ENCODE data around the gene SLC44A5. TPM values are rescaled to one million over a fixed set of nuclear protein-coding genes. Genes with fewer than 3 reads are reported as not detected.
A peak's percentile ranks its signal among the peaks of the same experiment; 100 is the strongest.
"Not testable (repeated sequence)": the region's sequence is repeated elsewhere in the genome, so short reads cannot be mapped to it uniquely, and the experiment has no call there.

SLC44A5 gene
- total RNA-seq (1 to 10 TPM; 1.0 to 1.1 TPM), polyA plus RNA-seq (1 to 10 TPM in 1 of 2 donors, under 1 TPM in 1; 0.75 to 1.6 TPM)
- long read RNA-seq, donor 1, partial matches to known transcripts: 0 of 2 reads
- long read RNA-seq, donor 1, other reads (novel, unspliced or antisense): 2 of 2 reads
- long read RNA-seq, donor 2, partial matches to known transcripts: 1 of 1 reads
- long read RNA-seq, donor 2, other reads (novel, unspliced or antisense): 0 of 1 reads

GRCh38 chr1:75611014-75611413, at the start of gene SLC44A5:
TSS of gene SLC44A5 (minus strand) at chr1:75611114. CDS start at chr1:75541447, 69,667 bp downstream.
- Histone ChIP-seq H3K27ac (ENCODE audit: low read depth in 1 of 2, low read length in 2 of 2) (no peak within 1 kb of the TSS), H3K36me3 (ENCODE audit: control insufficient read depth in 1 of 2, insufficient read depth in 2 of 2, low read length in 1 of 2) (no peaks in the 10 kb centered on the region), H3K4me1 (ENCODE audit: control insufficient read depth in 1 of 2, insufficient read depth in 2 of 2, low read length in 2 of 2) (no peaks in the 10 kb centered on the region), H3K4me3 (ENCODE audit: low read length in 2 of 2) (no peak within 1 kb of the TSS), H3K9me3 (ENCODE audit: control insufficient read depth, low read length) (no peaks in the 10 kb centered on the region), H3K27me3 (ENCODE audit: control insufficient read depth in 1 of 2, insufficient read depth in 2 of 2, low read length in 1 of 2) (no peaks in the 10 kb centered on the region)
- intact Hi-C loops (cut with DNase I): no loop called here
- no peak for DNase-seq
- 85 to 90% methylated on average over 1 of the region's 1 CpG for WGBS, 2 donors
- no peak for ATAC-seq (ENCODE audit: low FRiP score)

- H3K27me3 ChIP-seq (ENCODE audit: control insufficient read depth in 1 of 2, insufficient read depth in 2 of 2, low read length in 1 of 2): peaks cover 0 to 1% of the 10 kb centered on the region in 2 donors
- H3K4me1 ChIP-seq (ENCODE audit: control insufficient read depth in 1 of 2, insufficient read depth in 2 of 2, low read length in 2 of 2): no peaks in the 10 kb centered on the region
- 54 to 64% methylated on average over 1 of the region's 1 CpG for WGBS, 2 donors
- H3K36me3 ChIP-seq (ENCODE audit: control insufficient read depth in 1 of 2, insufficient read depth in 2 of 2, low read length in 1 of 2): no peaks in the 10 kb centered on the region
- H3K27ac ChIP-seq (ENCODE audit: low read depth in 1 of 2, low read length in 2 of 2): no peak overlapping the region
- intact Hi-C loops (cut with DNase I): no loop called here
- H3K9me3 ChIP-seq (ENCODE audit: control insufficient read depth, low read length): peaks cover 4% of the 10 kb centered on the region
- no peak overlapping the region for H3K4me3 ChIP-seq (ENCODE audit: low read length in 2 of 2)
- no peak for DNase-seq
- ATAC-seq (ENCODE audit: low FRiP score): no peak
Measured at GRCh38 chr1:75655931-75656330, 45.0 kb upstream of the SLC44A5 start.

- DNase-seq; H3K4me1 ChIP-seq (ENCODE audit: control insufficient read depth in 1 of 2, insufficient read depth in 2 of 2, low read length in 2 of 2); H3K27me3 ChIP-seq (ENCODE audit: control insufficient read depth in 1 of 2, insufficient read depth in 2 of 2, low read length in 1 of 2); H3K27ac ChIP-seq (ENCODE audit: low read depth in 1 of 2, low read length in 2 of 2); H3K4me3 ChIP-seq (ENCODE audit: low read length in 2 of 2); H3K36me3 ChIP-seq (ENCODE audit: control insufficient read depth in 1 of 2, insufficient read depth in 2 of 2, low read length in 1 of 2); ATAC-seq (ENCODE audit: low FRiP score); intact Hi-C loops (cut with DNase I); H3K9me3 ChIP-seq (ENCODE audit: control insufficient read depth, low read length): not testable (repeated sequence)
- 72 to 74% methylated on average over 2 of the region's 2 CpGs for WGBS, 2 donors
Measured at GRCh38 chr1:75647183-75647582, 36.3 kb upstream of the SLC44A5 start.

GRCh38 chr1:75645153-75645552, 34.2 kb upstream of the SLC44A5 start:
- H3K4me3 ChIP-seq (ENCODE audit: low read length in 2 of 2); DNase-seq; ATAC-seq (ENCODE audit: low FRiP score); intact Hi-C loops (cut with DNase I); H3K36me3 ChIP-seq (ENCODE audit: control insufficient read depth in 1 of 2, insufficient read depth in 2 of 2, low read length in 1 of 2); H3K27me3 ChIP-seq (ENCODE audit: control insufficient read depth in 1 of 2, insufficient read depth in 2 of 2, low read length in 1 of 2); H3K27ac ChIP-seq (ENCODE audit: low read depth in 1 of 2, low read length in 2 of 2); H3K4me1 ChIP-seq (ENCODE audit: control insufficient read depth in 1 of 2, insufficient read depth in 2 of 2, low read length in 2 of 2); H3K9me3 ChIP-seq (ENCODE audit: control insufficient read depth, low read length): not testable (repeated sequence)
- WGBS, 2 donors: 95 to 100% methylated on average over 1 to 3 of the region's 4 CpGs

- intact Hi-C loops (cut with DNase I): no loop called here
- no peaks in the 10 kb centered on the region for H3K27me3 ChIP-seq (ENCODE audit: control insufficient read depth in 1 of 2, insufficient read depth in 2 of 2, low read length in 1 of 2)
- WGBS, 2 donors: 4 to 31% methylated on average over 1 of the region's 1 CpG
- no peaks in the 10 kb centered on the region for H3K36me3 ChIP-seq (ENCODE audit: control insufficient read depth in 1 of 2, insufficient read depth in 2 of 2, low read length in 1 of 2)
- DNase-seq: no peak
- ATAC-seq (ENCODE audit: low FRiP score): no peak
- H3K4me1 ChIP-seq (ENCODE audit: control insufficient read depth in 1 of 2, insufficient read depth in 2 of 2, low read length in 2 of 2): no peaks in the 10 kb centered on the region
- H3K27ac ChIP-seq (ENCODE audit: low read depth in 1 of 2, low read length in 2 of 2): no peak overlapping the region
- peaks cover 1% of the 10 kb centered on the region for H3K9me3 ChIP-seq (ENCODE audit: control insufficient read depth, low read length)
- no peak overlapping the region for H3K4me3 ChIP-seq (ENCODE audit: low read length in 2 of 2)
Measured at GRCh38 chr1:75643460-75643859, 32.5 kb upstream of the SLC44A5 start.

- 82 to 84% methylated on average over 3 of the region's 3 CpGs for WGBS, 2 donors
- no peaks in the 10 kb centered on the region for H3K4me1 ChIP-seq (ENCODE audit: control insufficient read depth in 1 of 2, insufficient read depth in 2 of 2, low read length in 2 of 2)
- no peak overlapping the region for H3K4me3 ChIP-seq (ENCODE audit: low read length in 2 of 2)
- ATAC-seq (ENCODE audit: low FRiP score) (no peak), DNase-seq (no peak)
- no peaks in the 10 kb centered on the region for H3K36me3 ChIP-seq (ENCODE audit: control insufficient read depth in 1 of 2, insufficient read depth in 2 of 2, low read length in 1 of 2)
- no peaks in the 10 kb centered on the region for H3K9me3 ChIP-seq (ENCODE audit: control insufficient read depth, low read length)
- no peak overlapping the region for H3K27ac ChIP-seq (ENCODE audit: low read depth in 1 of 2, low read length in 2 of 2)
- no peaks in the 10 kb centered on the region for H3K27me3 ChIP-seq (ENCODE audit: control insufficient read depth in 1 of 2, insufficient read depth in 2 of 2, low read length in 1 of 2)
- intact Hi-C loops (cut with DNase I): no loop called here
Measured at GRCh38 chr1:75641325-75641724, 30.4 kb upstream of the SLC44A5 start.

GRCh38 chr1:75640137-75640536, 29.2 kb upstream of the SLC44A5 start:
- no peaks in the 10 kb centered on the region for H3K36me3 ChIP-seq (ENCODE audit: control insufficient read depth in 1 of 2, insufficient read depth in 2 of 2, low read length in 1 of 2)
- no peak overlapping the region for H3K4me3 ChIP-seq (ENCODE audit: low read length in 2 of 2)
- H3K4me1 ChIP-seq (ENCODE audit: control insufficient read depth in 1 of 2, insufficient read depth in 2 of 2, low read length in 2 of 2): no peaks in the 10 kb centered on the region
- no peak overlapping the region for H3K27ac ChIP-seq (ENCODE audit: low read depth in 1 of 2, low read length in 2 of 2)
- DNase-seq: no peak
- no peaks in the 10 kb centered on the region for H3K9me3 ChIP-seq (ENCODE audit: control insufficient read depth, low read length)
- no peaks in the 10 kb centered on the region for H3K27me3 ChIP-seq (ENCODE audit: control insufficient read depth in 1 of 2, insufficient read depth in 2 of 2, low read length in 1 of 2)
- ATAC-seq (ENCODE audit: low FRiP score): no peak
- intact Hi-C loops (cut with DNase I): no loop called here

- no peaks in the 10 kb centered on the region for H3K36me3 ChIP-seq (ENCODE audit: control insufficient read depth in 1 of 2, insufficient read depth in 2 of 2, low read length in 1 of 2)
- ATAC-seq (ENCODE audit: low FRiP score): peak; percentile 74
- WGBS, 2 donors: 39 to 40% methylated on average over 2 of the region's 2 CpGs
Measured at GRCh38 chr1:75632350-75632949, 21.5 kb upstream of the SLC44A5 start.

GRCh38 chr1:75630998-75631397, 20.1 kb upstream of the SLC44A5 start:
- Histone ChIP-seq H3K4me3 (ENCODE audit: low read length in 2 of 2) (no peak overlapping the region), H3K27me3 (ENCODE audit: control insufficient read depth in 1 of 2, insufficient read depth in 2 of 2, low read length in 1 of 2) (no peaks in the 10 kb centered on the region), H3K27ac (ENCODE audit: low read depth in 1 of 2, low read length in 2 of 2) (no peak overlapping the region), H3K9me3 (ENCODE audit: control insufficient read depth, low read length) (no peaks in the 10 kb centered on the region), H3K36me3 (ENCODE audit: control insufficient read depth in 1 of 2, insufficient read depth in 2 of 2, low read length in 1 of 2) (no peaks in the 10 kb centered on the region), H3K4me1 (ENCODE audit: control insufficient read depth in 1 of 2, insufficient read depth in 2 of 2, low read length in 2 of 2) (no peaks in the 10 kb centered on the region)
- intact Hi-C loops (cut with DNase I): loop anchor here in 1 of 2 donors (10.0 kb wide), 1 partner anchor 366 kb away; no protein-coding TSS in a partner anchor
- DNase-seq (no peak), ATAC-seq (ENCODE audit: low FRiP score) (no peak)
- 59 to 64% methylated on average over 1 of the region's 1 CpG for WGBS, 2 donors

More at GRCh38 chr1:75632350-75632949, 21.5 kb upstream of the SLC44A5 start:
- intact Hi-C loops (cut with DNase I): loop anchor here (2.0 to 10.0 kb wide), 2 partner anchors 368 kb away; no protein-coding TSS in a partner anchor
- no peaks in the 10 kb centered on the region for H3K27me3 ChIP-seq (ENCODE audit: control insufficient read depth in 1 of 2, insufficient read depth in 2 of 2, low read length in 1 of 2)
- no peak overlapping the region for H3K4me3 ChIP-seq (ENCODE audit: low read length in 2 of 2)
- no peak overlapping the region for H3K27ac ChIP-seq (ENCODE audit: low read depth in 1 of 2, low read length in 2 of 2)
- DNase-seq: no peak
- H3K9me3 ChIP-seq (ENCODE audit: control insufficient read depth, low read length): no peaks in the 10 kb centered on the region
- no peaks in the 10 kb centered on the region for H3K4me1 ChIP-seq (ENCODE audit: control insufficient read depth in 1 of 2, insufficient read depth in 2 of 2, low read length in 2 of 2)
